ENCODE results near the gene PMPCA.

PMPCA gene, protein sequence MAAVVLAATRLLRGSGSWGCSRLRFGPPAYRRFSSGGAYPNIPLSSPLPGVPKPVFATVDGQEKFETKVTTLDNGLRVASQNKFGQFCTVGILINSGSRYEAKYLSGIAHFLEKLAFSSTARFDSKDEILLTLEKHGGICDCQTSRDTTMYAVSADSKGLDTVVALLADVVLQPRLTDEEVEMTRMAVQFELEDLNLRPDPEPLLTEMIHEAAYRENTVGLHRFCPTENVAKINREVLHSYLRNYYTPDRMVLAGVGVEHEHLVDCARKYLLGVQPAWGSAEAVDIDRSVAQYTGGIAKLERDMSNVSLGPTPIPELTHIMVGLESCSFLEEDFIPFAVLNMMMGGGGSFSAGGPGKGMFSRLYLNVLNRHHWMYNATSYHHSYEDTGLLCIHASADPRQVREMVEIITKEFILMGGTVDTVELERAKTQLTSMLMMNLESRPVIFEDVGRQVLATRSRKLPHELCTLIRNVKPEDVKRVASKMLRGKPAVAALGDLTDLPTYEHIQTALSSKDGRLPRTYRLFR

DNA sequence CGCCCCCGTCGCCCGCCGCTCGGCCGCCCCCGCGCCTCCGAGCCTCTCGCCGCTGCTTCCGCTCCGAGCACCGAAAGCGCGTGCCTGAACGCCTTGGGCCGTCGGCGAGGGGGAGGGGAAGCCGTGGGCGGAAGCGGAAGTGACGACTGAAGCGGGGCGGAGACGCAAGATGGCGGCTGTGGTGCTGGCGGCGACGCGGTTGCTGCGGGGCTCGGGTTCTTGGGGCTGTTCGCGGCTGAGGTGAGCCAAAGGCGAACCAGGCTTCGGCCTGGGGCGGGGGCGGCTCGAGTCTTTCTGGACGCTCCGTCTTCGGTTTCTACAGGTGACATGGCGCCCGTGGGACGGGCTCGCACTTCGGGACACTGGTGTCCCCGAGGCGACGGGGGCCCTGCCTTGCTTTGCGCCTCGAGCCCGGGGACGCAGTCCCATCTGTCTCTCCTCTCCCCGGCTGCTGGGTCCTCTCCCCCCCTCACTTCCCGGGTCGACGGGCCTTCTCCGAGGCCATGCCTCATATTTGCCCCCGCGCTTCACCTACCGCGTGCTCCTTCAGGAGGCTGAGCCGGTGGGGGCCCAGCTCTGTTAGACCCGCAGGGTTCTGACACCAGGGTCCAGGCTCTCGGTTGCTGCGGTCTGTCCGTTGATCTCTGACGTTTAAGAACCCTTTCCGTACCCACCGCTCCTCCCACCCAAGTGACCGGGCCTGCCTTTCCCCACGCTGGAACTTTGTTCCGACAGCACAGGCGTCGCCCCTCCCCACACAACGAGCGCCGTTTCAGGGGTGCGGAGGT lies at the start of gene PMPCA, which contains the start of gene ENTR1:
Gene PMPCA, plus strand, starts transcription at position 159 of the 788 bp plus-strand sequence. Its CDS starts 11 bp downstream, at position 170.
Gene ENTR1, minus strand, starts transcription at position 115 of the 788 bp plus-strand sequence. CDS start 217 bp downstream, outside the sequence.
- peak; percentile 95 for DNase-seq (ENCODE audit: low read depth)

DNA sequence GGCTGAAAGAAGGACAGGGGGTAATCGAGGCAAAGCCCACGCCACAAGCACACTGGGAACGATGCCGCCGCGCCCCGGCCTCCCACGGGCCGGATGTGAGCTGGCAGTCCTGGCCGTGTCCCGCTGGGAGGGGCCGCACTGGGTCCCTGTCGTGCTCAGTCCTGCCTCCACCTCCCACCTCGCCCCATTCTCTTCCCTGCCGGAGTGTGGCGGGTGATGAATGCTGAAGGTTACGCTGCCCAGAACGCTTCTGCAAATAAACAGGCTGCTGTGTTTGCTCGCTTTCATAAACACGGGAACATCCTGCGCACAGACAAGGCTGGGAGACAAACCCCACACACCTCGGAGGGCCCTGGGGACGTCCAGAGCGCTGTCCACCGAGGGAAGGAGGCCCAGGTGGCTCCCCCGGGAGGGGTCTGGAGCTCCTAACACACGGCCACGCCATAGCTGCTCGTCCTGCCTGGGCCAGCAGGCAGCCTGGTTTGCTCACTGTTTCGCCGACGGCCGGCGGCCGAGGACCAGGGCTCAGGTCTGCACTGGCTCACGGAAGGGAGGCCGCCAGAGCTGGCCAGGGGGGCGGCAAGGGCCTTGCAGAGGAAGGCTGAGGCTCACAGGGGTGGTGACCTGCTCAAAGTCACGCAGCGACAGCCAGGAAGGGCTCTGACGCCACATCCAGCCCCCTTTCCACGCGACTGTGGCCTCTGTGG lies 49.3 kb upstream of the PMPCA start:
- DNase-seq (ENCODE audit: low read depth), result no peak

DNA sequence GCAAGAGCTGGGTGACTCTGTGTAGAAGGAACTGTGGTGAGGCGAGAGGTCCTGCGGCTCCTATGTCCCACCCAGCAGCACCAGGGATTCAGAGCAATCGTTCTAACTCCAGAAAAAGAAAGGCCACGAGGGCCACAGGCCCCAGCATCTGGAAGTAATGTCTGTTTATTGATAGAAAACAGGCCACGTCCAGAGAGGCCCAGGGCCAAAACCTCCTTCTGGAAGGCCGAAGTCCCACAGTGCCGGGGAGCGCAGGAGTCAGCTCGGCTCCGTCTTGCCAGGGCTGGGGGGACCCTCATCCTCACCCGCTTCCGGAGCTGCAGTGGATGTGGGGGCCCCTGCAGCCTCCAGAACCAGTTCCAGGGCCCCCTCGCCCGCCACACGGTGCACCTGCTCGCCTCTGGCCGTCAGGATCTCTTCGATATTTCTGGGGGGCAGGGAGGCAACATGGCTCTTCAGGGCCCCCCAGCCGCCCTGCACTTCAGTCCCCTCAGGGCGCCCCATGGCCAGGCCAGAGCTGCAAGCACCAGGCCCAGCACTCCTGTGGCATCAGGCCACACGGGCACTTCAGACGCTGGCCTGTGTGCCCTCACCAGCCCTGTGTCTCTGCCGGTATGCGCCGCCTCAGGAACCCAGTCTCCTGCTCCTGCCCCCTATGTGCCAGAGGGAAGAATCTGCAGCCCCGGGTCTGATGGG lies 48.6 kb upstream of the PMPCA start:
- DNase-seq (ENCODE audit: low read depth), result no peak

- no peak for DNase-seq (ENCODE audit: low read depth)
These were observed 48.0 kb upstream of the PMPCA start for GRCh38 chr9:136362450-136362784.

GRCh38 chr9:136363106-136363948 lies 47.1 kb upstream of the PMPCA start, which contains the start of gene DNLZ:
TSS of gene DNLZ (minus strand) at chr9:136363744. CDS start at chr9:136363714, 30 bp downstream.
- peak; percentile 92 for DNase-seq (ENCODE audit: low read depth)

GRCh38 chr9:136363949-136364748 lies 46.3 kb upstream of the PMPCA start:
- no peak for DNase-seq (ENCODE audit: low read depth)

- no peak for DNase-seq (ENCODE audit: low read depth)
These were observed 45.3 kb upstream of the PMPCA start for GRCh38 chr9:136364942-136365774.

GRCh38 chr9:136365775-136366222 lies 44.7 kb upstream of the PMPCA start:
- no peak for DNase-seq (ENCODE audit: low read depth)

DNA sequence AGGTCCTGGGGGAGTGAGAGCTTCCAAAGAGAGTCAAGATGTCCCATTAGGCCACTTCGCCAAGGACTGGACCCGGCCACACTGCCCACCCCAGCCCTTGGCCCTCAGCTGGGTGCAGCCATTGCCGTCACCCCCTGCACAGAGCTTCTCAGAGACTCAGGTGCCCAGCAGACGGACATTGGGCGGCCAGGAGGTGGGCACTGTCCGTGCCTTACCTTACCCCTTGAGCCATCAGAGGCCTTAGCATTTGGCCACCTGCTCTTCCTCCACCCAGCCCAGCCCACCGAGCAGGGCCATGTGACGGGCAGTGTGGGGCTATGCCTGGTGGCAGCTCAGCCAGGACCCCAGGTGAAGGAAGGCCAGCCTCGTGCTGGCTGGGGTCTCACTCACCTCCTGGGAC lies 43.6 kb upstream of the PMPCA start:
- no peak for DNase-seq (ENCODE audit: low read depth)

DNA sequence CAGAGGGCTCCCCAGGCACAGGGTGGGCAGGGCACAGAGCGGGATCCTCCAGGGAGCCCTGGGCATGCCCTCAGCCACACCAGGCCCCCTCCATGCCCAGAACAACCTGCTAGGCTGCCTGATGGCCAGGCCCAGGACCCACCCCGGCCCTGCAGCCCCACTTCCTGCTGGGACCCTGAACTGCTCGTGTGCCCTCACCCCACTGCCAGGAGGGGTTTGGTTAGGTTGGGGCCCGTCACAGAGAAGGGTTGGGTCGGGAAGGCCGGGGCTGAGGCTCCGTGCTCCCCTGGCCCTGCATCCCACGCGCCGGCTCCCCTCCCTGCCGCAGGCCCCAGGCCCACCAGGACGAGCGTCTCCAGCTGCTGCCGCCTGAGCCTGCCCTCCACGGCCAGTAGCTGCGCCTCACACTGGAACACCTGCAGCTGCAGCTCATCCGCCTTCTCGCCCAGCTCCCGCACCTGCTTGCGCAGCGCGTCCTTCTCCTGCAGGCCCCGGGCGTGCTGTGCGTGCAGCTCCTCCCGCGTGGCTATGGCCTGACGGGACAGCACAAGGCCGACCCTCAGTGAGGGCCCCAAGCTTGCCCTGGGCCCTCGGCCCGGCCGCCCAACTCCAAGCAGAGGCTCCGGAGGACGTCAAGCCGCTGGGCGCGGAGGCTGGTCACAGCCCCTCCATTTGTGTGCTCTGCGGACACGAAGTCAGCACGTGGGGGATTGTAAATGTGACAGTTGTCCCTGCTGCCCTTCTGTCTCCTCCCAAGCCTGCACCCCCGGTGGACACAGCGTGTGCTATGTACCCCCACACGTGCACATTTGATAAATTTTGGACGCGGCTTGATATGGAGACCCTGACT lies 42.9 kb upstream of the PMPCA start:
- DNase-seq (ENCODE audit: low read depth), result no peak

GRCh38 chr9:136368190-136368589 lies 42.3 kb upstream of the PMPCA start:
- DNase-seq (ENCODE audit: low read depth), result no peak

DNA sequence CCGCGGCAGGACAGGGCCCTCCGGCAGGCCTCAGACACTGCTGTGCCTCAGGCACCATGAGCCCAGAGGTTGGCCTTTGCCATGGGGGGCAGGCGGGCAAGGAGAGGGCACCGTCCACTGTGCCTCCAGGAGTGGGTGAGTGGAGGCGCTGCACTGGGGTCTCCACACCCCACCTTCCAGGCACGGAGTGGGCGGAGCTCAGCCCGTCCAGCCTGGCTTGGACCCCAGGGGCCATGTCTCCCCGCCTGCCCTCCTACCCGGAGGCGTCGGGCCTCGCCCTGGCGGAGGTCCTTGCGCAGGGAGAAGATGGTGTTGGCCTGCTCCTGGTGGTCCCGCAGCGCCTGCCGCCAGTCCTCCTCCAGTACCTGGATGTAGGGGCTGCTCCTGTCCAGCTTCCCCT lies 40.4 kb upstream of the PMPCA start:
- no peak for DNase-seq (ENCODE audit: low read depth)

DNA sequence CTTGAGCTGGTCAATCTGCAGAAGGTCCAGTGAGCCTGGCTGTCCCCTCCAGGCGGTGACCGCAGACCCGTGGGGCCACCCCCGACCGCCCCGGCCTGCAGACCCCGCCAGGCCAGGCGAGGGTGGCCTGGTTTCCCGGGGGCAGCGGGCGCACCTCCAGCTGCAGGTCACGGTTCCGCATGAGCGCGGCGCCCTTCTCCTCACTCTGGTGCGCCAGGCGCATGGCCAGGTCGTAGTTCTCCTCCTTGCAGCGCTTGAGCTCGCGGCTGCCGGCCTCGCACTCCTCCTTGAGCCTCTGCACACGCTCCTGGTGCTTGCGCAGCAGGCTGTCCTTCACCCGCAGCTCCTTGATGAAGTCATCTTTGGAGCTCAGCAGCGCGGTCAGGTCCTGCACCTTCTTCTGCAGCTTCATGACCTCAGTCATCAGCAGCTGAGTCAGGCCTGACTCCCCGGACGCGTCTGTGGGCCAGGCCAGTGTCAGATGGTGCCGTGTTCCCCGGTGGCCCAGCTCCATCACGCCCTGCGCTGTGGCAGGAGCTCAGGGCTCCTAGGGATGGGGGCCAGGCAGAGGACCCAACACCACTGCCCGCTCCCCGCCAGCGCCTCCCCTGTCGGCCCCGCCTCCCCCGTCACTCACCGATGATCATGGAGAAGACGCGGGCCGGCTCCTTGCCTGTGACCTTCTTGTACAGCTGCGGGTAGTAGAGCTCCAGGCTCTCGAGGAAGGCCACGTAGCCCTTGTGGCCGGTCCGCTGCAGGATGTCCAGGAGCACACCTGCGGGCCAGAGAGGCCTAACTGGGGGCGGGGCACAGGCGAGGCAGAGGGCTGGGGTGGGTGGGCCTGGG lies 39.5 kb upstream of the PMPCA start:
- DNase-seq (ENCODE audit: low read depth), result no peak

GRCh38 chr9:136371533-136371880 lies 39.0 kb upstream of the PMPCA start:
- no peak for DNase-seq (ENCODE audit: low read depth)

- no peak for DNase-seq (ENCODE audit: low read depth)
These were observed 38.5 kb upstream of the PMPCA start for GRCh38 chr9:136372006-136372405.

DNA sequence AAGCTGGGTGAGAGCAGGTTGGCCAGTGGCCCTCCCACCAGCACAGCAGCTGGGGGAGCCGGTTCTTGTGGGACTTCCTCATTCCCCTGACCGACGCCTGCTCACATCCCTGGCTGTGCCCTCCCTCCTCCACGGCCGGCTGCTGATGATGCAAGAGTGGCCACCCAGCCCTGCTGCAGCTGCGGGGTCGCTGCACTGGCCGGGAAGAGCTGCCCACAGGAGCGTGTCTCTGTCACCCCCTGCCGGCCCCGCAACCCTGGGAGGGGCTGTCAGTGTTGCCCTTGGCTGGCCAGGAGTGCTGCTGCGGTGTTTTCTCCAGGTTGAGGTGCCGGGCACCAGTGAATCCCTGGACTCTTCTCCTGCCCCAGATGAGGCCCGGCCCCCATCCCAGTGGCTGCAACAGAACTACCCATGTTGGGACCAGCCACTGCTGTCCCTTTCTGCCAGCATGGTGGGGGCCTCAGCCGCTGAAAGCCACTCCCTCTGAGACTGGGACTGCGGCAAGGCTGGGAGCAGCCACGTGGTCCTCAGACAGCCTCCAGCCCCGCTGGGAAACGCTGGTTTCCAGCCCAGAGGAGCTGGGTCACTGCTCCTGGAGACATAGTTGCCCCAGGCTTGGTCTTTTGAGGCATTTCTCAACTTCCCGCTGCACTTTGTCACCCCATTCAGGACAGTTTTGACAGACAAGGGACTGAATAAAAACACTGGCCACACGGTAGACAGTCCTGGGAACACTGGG lies 37.7 kb upstream of the PMPCA start:
- DNase-seq (ENCODE audit: low read depth), result no peak
